ENCODE measurements around the gene HEY2.

The HEY2 gene

DNA sequence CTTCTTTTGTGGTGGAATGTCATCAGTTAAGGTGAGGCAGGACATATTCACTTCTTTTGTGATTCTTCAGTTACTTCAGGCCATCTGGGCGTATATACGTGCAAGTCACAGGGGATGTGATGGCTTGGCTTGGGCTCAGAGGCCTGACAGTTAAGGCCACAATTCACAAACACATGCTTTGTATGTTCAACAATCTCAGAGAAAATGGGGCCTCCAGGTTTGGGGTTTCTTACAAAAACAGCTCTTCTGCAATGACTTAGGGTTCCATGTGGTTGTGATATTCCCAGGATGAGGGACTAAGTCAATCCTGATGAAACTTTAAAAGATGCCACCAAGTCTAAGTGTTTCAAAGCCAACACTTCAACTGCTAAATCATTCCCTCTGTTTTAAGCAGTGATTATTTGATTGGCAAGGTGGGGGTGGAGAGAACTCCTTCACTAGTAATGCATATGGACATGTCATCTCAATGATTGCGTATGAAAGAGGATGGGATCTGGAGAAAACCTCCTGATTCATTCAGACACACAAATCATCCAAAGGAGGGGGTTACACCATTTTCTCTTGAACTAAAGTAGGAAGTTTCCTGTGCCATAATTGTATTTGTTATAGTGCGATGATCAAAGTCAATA is 41.7 kb upstream of the HEY2 start:
- no peaks in the 10 kb centered on the region for H3F3A ChIP-seq (ENCODE audit: insufficient read depth, low read length)
- H3K27ac ChIP-seq (ENCODE audit: low read length), result no peak overlapping the region
- H3K4me2 ChIP-seq (ENCODE audit: low read depth, low read length), result no peak overlapping the region
- no peaks in the 10 kb centered on the region for H4K20me1 ChIP-seq (ENCODE audit: insufficient read depth, low read length)
- no peaks in the 10 kb centered on the region for H3K79me2 ChIP-seq (ENCODE audit: low read length)
- no peak overlapping the region for H3K4me3 ChIP-seq (ENCODE audit: low read length)
- DNase-seq, result no peak
- H3K27me3 ChIP-seq (replicated peaks; ENCODE audit: insufficient read depth, low read length), result no peaks in the 10 kb centered on the region
- no peak overlapping the region for H2AFZ ChIP-seq (ENCODE audit: low read length)
- H3K4me1 ChIP-seq (ENCODE audit: low read length), result no peaks in the 10 kb centered on the region
- no peak for TF ChIP-seq CTCF (IDR thresholded peaks at IDR 0.05; ENCODE audit: low read length)
- TF ChIP-seq EZH2 (optimal IDR thresholded peaks at IDR 0.05; ENCODE audit: low read depth, low read length), result no peak
- TF ChIP-seq EZH2phosphoT487 (IDR thresholded peaks at IDR 0.05; ENCODE audit: low read length), result no peak
- H3K36me3 ChIP-seq (replicated peaks; ENCODE audit: insufficient read depth, low read length), result no peaks in the 10 kb centered on the region
- no peak overlapping the region for H3K9ac ChIP-seq (ENCODE audit: low read length)
- no peaks in the 10 kb centered on the region for H3K9me2 ChIP-seq (replicated peaks; ENCODE audit: insufficient read depth, low read length)
- no peaks in the 10 kb centered on the region for H3K9me3 ChIP-seq (replicated peaks; ENCODE audit: insufficient read depth, low read length)

- no peaks in the 10 kb centered on the region for H3K36me3 ChIP-seq (replicated peaks; ENCODE audit: insufficient read depth, low read length)
- no peaks in the 10 kb centered on the region for H3K27me3 ChIP-seq (replicated peaks; ENCODE audit: insufficient read depth, low read length)
- no peak for TF ChIP-seq EZH2 (optimal IDR thresholded peaks at IDR 0.05; ENCODE audit: low read depth, low read length)
- TF ChIP-seq CTCF (IDR thresholded peaks at IDR 0.05; ENCODE audit: low read length), result no peak
- no peak for TF ChIP-seq EZH2phosphoT487 (IDR thresholded peaks at IDR 0.05; ENCODE audit: low read length)
- H3K4me2 ChIP-seq (ENCODE audit: low read depth, low read length), result no peak overlapping the region
- no peaks in the 10 kb centered on the region for H4K20me1 ChIP-seq (ENCODE audit: insufficient read depth, low read length)
- no peak overlapping the region for H3K4me3 ChIP-seq (ENCODE audit: low read length)
- H3K27ac ChIP-seq (ENCODE audit: low read length), result no peak overlapping the region
- H3K9me2 ChIP-seq (replicated peaks; ENCODE audit: insufficient read depth, low read length), result no peaks in the 10 kb centered on the region
- H3K9me3 ChIP-seq (replicated peaks; ENCODE audit: insufficient read depth, low read length), result no peaks in the 10 kb centered on the region
- DNase-seq, result no peak
- H3F3A ChIP-seq (ENCODE audit: insufficient read depth, low read length), result peaks cover 23% of the 10 kb centered on the region
- no peak overlapping the region for H3K9ac ChIP-seq (ENCODE audit: low read length)
- H2AFZ ChIP-seq (ENCODE audit: low read length), result no peak overlapping the region
- H3K4me1 ChIP-seq (ENCODE audit: low read length), result peaks cover 28% of the 10 kb centered on the region
- H3K79me2 ChIP-seq (ENCODE audit: low read length), result no peaks in the 10 kb centered on the region
Observed at GRCh38 chr6:125711013-125711675, 38.3 kb upstream of the HEY2 start.

GRCh38 chr6:125714441-125715090 is 34.9 kb upstream of the HEY2 start:
- DNase-seq, result peak; percentile 84
- H3K4me2 ChIP-seq (ENCODE audit: low read depth, low read length), result peak overlapping the region; percentile 64

More at GRCh38 chr6:125714441-125715090, 34.9 kb upstream of the HEY2 start:
- no peaks in the 10 kb centered on the region for H3K9me2 ChIP-seq (replicated peaks; ENCODE audit: insufficient read depth, low read length)
- H3K9me3 ChIP-seq (replicated peaks; ENCODE audit: insufficient read depth, low read length), result no peaks in the 10 kb centered on the region
- peak overlapping the region; percentile 15; the same call in 1 of the 2 replicates for H3K9ac ChIP-seq (ENCODE audit: low read length)
- H3K27me3 ChIP-seq (replicated peaks; ENCODE audit: insufficient read depth, low read length), result no peaks in the 10 kb centered on the region
- 0 out of 2 replicates have a peak overlapping the region, but pooled peaks have one; percentile 6 for H2AFZ ChIP-seq (ENCODE audit: low read length)
- H3K36me3 ChIP-seq (replicated peaks; ENCODE audit: insufficient read depth, low read length), result no peaks in the 10 kb centered on the region
- TF ChIP-seq EZH2phosphoT487 (IDR thresholded peaks at IDR 0.05; ENCODE audit: low read length) (no peak), CTCF (IDR thresholded peaks at IDR 0.05; ENCODE audit: low read length) (no peak), EZH2 (optimal IDR thresholded peaks at IDR 0.05; ENCODE audit: low read depth, low read length) (no peak)
- peak overlapping the region; percentile 17; the same call in 1 of the 2 replicates for H3K4me3 ChIP-seq (ENCODE audit: low read length)
- peaks cover 23% of the 10 kb centered on the region for H3F3A ChIP-seq (ENCODE audit: insufficient read depth, low read length)
- peak overlapping the region; percentile 84 for H3K27ac ChIP-seq (ENCODE audit: low read length)
- H4K20me1 ChIP-seq (ENCODE audit: insufficient read depth, low read length), result no peaks in the 10 kb centered on the region
- no peaks in the 10 kb centered on the region for H3K79me2 ChIP-seq (ENCODE audit: low read length)
- H3K4me1 ChIP-seq (ENCODE audit: low read length), result peaks cover 28% of the 10 kb centered on the region
